ENCODE results near the gene YY1. TPM values are rescaled to one million over a fixed set of nuclear protein-coding genes. Genes with fewer than 3 reads are reported as not detected.

Gene YY1
- total and polyA plus RNA-seq, 9 of the 15 experiments (the other 6 are each of a cell fraction or from before 2014, with no cell fraction given) = 20.8 to 74.2 (median 46.7) TPM

DNA sequence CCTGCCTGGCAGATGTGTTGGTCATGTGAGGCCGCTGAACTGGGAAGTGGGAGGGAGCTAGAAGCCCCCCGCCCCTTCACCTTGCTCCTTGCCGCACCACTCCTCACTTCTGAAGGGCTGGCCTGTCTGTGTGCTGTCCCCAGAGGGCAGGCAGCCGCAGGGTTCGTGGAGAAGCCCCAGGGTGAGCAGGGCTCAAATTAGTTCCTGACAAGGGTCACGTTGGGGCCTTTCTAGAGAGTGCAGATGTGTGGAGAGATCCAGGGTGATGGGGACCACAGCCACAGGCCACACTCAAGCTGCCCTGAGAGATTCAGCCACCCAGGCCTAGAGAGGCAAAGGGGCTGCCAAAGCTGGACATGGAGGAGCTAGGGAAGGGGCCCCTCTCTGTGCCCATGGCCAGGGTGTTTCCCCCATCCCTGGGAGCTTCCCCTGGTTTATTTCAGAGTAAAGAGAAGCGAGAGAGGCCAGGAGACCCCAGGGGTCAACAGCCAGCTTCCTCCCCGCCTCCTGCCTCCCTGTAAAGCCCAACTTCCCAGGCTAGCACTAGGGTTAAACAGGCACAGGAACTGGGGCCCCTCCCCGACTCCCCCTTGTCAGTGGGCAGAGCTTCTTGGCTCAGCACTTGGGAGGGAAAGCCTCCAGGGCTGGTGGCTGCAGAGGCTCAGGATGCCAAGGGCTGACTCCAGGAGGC, 51.1 kb downstream of the YY1 start (continued):
- TF ChIP-seq EP400 (IDR thresholded peaks at IDR 0.05) (no peak), MIER1 (IDR thresholded peaks at IDR 0.05; ENCODE audit: low read depth) (no peak), SIX5 (IDR thresholded peaks at IDR 0.05; ENCODE audit: borderline replicate concordance in 1 of 2, insufficient read depth in 1 of 2, low read depth in 1 of 2, low read length in 2 of 2) (no peak), ZNF57 (CRISPR knock-in tag; IDR thresholded peaks at IDR 0.05) (no peak), RFX7 (CRISPR knock-in tag; IDR thresholded peaks at IDR 0.05) (no peak), LEF1 (IDR thresholded peaks at IDR 0.05) (no peak)
- TF ChIP-seq, protein P1, sequence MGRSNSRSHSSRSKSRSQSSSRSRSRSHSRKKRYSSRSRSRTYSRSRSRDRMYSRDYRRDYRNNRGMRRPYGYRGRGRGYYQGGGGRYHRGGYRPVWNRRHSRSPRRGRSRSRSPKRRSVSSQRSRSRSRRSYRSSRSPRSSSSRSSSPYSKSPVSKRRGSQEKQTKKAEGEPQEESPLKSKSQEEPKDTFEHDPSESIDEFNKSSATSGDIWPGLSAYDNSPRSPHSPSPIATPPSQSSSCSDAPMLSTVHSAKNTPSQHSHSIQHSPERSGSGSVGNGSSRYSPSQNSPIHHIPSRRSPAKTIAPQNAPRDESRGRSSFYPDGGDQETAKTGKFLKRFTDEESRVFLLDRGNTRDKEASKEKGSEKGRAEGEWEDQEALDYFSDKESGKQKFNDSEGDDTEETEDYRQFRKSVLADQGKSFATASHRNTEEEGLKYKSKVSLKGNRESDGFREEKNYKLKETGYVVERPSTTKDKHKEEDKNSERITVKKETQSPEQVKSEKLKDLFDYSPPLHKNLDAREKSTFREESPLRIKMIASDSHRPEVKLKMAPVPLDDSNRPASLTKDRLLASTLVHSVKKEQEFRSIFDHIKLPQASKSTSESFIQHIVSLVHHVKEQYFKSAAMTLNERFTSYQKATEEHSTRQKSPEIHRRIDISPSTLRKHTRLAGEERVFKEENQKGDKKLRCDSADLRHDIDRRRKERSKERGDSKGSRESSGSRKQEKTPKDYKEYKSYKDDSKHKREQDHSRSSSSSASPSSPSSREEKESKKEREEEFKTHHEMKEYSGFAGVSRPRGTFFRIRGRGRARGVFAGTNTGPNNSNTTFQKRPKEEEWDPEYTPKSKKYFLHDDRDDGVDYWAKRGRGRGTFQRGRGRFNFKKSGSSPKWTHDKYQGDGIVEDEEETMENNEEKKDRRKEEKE (IDR thresholded peaks at IDR 0.05; ENCODE audit: borderline replicate concordance in 1 of 2, control insufficient read depth in 1 of 2, low read depth in 2 of 2, low read length in 1 of 2) = no peak
- TF ChIP-seq, protein P2, sequence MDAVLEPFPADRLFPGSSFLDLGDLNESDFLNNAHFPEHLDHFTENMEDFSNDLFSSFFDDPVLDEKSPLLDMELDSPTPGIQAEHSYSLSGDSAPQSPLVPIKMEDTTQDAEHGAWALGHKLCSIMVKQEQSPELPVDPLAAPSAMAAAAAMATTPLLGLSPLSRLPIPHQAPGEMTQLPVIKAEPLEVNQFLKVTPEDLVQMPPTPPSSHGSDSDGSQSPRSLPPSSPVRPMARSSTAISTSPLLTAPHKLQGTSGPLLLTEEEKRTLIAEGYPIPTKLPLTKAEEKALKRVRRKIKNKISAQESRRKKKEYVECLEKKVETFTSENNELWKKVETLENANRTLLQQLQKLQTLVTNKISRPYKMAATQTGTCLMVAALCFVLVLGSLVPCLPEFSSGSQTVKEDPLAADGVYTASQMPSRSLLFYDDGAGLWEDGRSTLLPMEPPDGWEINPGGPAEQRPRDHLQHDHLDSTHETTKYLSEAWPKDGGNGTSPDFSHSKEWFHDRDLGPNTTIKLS (IDR thresholded peaks at IDR 0.05; ENCODE audit: borderline replicate concordance, low read depth) = no peak
- TF ChIP-seq, protein P3, sequence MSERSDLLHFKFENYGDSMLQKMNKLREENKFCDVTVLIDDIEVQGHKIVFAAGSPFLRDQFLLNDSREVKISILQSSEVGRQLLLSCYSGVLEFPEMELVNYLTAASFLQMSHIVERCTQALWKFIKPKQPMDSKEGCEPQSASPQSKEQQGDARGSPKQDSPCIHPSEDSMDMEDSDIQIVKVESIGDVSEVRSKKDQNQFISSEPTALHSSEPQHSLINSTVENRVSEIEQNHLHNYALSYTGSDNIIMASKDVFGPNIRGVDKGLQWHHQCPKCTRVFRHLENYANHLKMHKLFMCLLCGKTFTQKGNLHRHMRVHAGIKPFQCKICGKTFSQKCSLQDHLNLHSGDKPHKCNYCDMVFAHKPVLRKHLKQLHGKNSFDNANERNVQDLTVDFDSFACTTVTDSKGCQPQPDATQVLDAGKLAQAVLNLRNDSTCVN (CRISPR knock-in tag; IDR thresholded peaks at IDR 0.05) = no peak
